Thymus (tissue), 11 donors: Measurements from ENCODE around the gene PES1. TPM values are rescaled to one million over a fixed set of nuclear protein-coding genes. Genes with fewer than 3 reads are reported as not detected.

Experiments used
- DNase-seq, 9 donors: peaks; one replicate each; pipeline ENCODE4 v3.0.0-alpha.2; 2013; ENCODE audit warnings: low spot score in 9 of 9, low read depth in 6 of 9, missing footprints in 1 of 9
- H3K27ac ChIP-seq, 2 donors: one replicate each; pipeline ENCODE4 v1.5.1; 2013; ENCODE audit warnings: control low read depth in 1 of 2, low read depth in 1 of 2, low read length in 1 of 2, mild to moderate bottlenecking in 1 of 2, moderate library complexity in 1 of 2
- H3K27me3 ChIP-seq, 2 donors: one replicate each; pipeline ENCODE4 v1.5.1; 2013; ENCODE audit warnings: low read length in 1 of 2; ENCODE audit not compliant: control insufficient read depth in 2 of 2, insufficient read depth in 1 of 2
- H3K36me3 ChIP-seq, 2 donors: one replicate each; pipeline ENCODE4 v1.5.1; 2013; ENCODE audit warnings: low read length in 1 of 2, mild to moderate bottlenecking in 1 of 2, moderate library complexity in 1 of 2; ENCODE audit not compliant: control insufficient read depth in 2 of 2, insufficient read depth in 2 of 2
- H3K4me1 ChIP-seq, 2 donors: one replicate each; pipeline ENCODE4 v1.5.1; 2013; ENCODE audit warnings: low read length in 2 of 2; ENCODE audit not compliant: control insufficient read depth in 2 of 2, insufficient read depth in 2 of 2
- H3K4me3 ChIP-seq, 2 donors: one replicate each; pipeline ENCODE4 v1.5.1; 2013; ENCODE audit warnings: low read length in 2 of 2, control low read depth in 1 of 2, mild to moderate bottlenecking in 1 of 2
- H3K9me3 ChIP-seq, 2 donors: one replicate each; pipeline ENCODE4 v1.5.1; 2013; ENCODE audit warnings: low read length in 1 of 2, mild to moderate bottlenecking in 1 of 2; ENCODE audit not compliant: control insufficient read depth in 2 of 2, insufficient read depth in 1 of 2
- WGBS: extraction: QIAGEN DNeasy Blood & Tissue Kit; methylation state at CpG from one replicate; pipeline ENCODE4 v1.1.7; 2013; 5-methylcytosine and 5-hydroxymethylcytosine counted together
- polyA plus RNA-seq: library from polyadenylated mRNA; stranded (reverse); fragments of 200-250 nt; gene quantifications from one replicate; pipeline ENCODE4 v1.2.3, GENCODE V29; 2013
- total RNA-seq: library from RNA; stranded (reverse); fragments of 120-200 nt; gene quantifications from one replicate; pipeline ENCODE4 v1.2.4, GENCODE V29; 2013
- donor health status: healthy.

The PES1 gene
- total and polyA plus RNA-seq, 2 donors, result 48.7 to 53.3 TPM

GRCh38 chr22:30605449-30606110, 13.9 kb upstream of the PES1 start:
- H3K4me1 ChIP-seq, result peaks cover 8 to 31% of the 10 kb centered on the region in 2 donors
- H3K4me3 ChIP-seq, result no peak overlapping the region
- peaks cover 0 to 2% of the 10 kb centered on the region in 2 donors for H3K9me3 ChIP-seq
- no peak overlapping the region for H3K27ac ChIP-seq
- WGBS, result 40% methylated on average over 9 of the region's 9 CpGs
- no peaks in the 10 kb centered on the region for H3K36me3 ChIP-seq
- DNase-seq, result peak in 2 of 9 donors; percentile 19 to 42
- peaks cover 0 to 2% of the 10 kb centered on the region in 2 donors for H3K27me3 ChIP-seq

DNA sequence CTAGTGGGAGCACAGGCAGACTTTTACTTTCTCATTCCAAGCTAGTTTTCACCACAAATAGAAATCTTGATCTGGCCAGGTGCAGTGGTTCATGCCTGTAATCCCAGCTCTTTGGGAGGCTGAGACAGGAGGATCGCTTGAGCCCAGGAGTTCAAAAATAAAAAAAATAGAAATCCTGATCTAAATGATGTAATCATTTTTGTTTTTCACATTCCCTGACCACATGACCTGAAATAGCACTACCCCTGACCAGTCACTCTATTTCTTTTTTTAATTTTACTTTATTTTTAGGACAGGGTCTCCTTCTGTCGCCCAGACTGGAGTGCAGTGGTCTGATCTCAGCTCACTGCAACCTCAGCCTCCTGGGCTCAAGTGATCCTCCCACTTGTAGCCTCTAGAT, 13.0 kb upstream of the PES1 start:
- Histone ChIP-seq H3K4me3 (no peak overlapping the region), H3K9me3 (peaks cover 0 to 2% of the 10 kb centered on the region in 2 donors), H3K27me3 (peaks cover 0 to 2% of the 10 kb centered on the region in 2 donors), H3K27ac (no peak overlapping the region), H3K36me3 (no peaks in the 10 kb centered on the region), H3K4me1 (peaks cover 8 to 31% of the 10 kb centered on the region in 2 donors)
- 97% methylated on average over 2 of the region's 2 CpGs for WGBS
- DNase-seq, result no peak

DNA sequence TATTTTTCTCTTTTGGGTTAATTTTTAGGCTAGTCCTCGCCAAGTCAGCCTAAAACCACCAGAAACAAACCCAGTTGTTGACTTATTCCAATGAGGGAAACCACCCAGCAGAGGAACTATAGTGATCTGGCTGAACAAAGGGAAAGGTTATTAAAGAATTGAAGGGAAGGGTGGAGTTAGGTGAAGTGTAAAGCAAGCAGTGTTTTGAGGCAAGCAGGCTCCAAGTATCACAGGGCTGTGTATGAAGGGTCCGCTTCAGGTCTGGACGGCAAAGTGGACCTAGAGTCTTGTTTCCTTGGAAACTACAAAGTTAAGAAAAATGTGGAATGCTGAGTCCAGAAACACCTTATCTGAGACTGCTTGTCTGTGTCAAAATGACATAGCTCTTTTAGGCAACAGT, 12.1 kb upstream of the PES1 start:
- no peaks in the 10 kb centered on the region for H3K36me3 ChIP-seq
- peaks cover 0 to 2% of the 10 kb centered on the region in 2 donors for H3K9me3 ChIP-seq
- no peak overlapping the region for H3K4me3 ChIP-seq
- peaks cover 0 to 2% of the 10 kb centered on the region in 2 donors for H3K27me3 ChIP-seq
- no peak overlapping the region for H3K27ac ChIP-seq
- DNase-seq, result no peak
- 95% methylated on average over 3 of the region's 3 CpGs for WGBS
- peaks cover 8 to 22% of the 10 kb centered on the region in 2 donors for H3K4me1 ChIP-seq

DNA sequence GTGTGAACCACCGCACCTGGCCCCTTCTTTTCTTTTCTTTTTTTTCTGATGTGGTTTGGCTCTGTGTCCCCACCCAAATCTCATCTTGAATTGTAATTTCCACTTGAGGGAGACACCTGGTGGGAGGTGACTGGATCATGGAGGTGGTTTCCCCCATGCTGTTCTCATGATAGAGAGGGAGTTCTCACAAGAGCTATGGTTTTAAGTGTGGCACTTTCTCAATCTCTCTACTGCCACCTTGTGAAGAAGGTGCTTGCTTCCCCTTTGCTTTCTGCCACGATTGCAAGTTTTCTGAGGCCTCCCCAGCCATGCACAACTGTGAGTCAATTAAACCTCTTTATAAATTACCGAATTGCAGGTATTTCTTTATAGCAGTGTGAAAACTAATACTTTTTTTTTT, 10.3 kb upstream of the PES1 start:
- peak in 1 of 9 donors; percentile 43 for DNase-seq
- Histone ChIP-seq H3K9me3 (peaks cover 0 to 2% of the 10 kb centered on the region in 2 donors), H3K27me3 (peaks cover 0 to 2% of the 10 kb centered on the region in 2 donors), H3K4me3 (no peak overlapping the region), H3K36me3 (no peaks in the 10 kb centered on the region), H3K27ac (no peak overlapping the region), H3K4me1 (peaks cover 5 to 11% of the 10 kb centered on the region in 2 donors)
- 70% methylated on average over 3 of the region's 3 CpGs for WGBS

DNA sequence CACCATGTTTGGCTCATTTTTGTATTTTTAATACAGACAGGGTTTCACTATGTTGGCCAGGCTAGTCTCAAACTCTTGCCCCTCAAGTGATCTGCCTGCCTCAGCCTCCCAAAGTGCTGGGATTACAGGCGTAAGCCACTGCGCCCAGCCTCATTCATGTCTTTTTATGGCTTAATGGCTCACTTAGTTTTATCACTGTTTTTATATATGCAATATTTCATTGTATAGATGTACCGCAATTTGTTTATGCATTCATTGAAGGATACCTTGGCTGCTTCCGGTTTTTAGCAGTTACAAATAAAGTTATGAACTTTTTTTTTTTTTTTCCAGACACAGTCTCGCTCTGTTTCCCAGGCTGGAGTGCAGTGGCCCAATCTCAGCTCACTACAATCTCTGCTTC, 9.8 kb upstream of the PES1 start:
- H3K4me3 ChIP-seq, result no peak overlapping the region
- H3K4me1 ChIP-seq, result peaks cover 5 to 7% of the 10 kb centered on the region in 2 donors
- no peak for DNase-seq
- peaks cover 0 to 2% of the 10 kb centered on the region in 2 donors for H3K9me3 ChIP-seq
- peaks cover 0 to 2% of the 10 kb centered on the region in 2 donors for H3K27me3 ChIP-seq
- 96% methylated on average over 5 of the region's 5 CpGs for whole genome bisulfite sequencing
- no peak overlapping the region for H3K27ac ChIP-seq
- H3K36me3 ChIP-seq, result no peaks in the 10 kb centered on the region

DNA sequence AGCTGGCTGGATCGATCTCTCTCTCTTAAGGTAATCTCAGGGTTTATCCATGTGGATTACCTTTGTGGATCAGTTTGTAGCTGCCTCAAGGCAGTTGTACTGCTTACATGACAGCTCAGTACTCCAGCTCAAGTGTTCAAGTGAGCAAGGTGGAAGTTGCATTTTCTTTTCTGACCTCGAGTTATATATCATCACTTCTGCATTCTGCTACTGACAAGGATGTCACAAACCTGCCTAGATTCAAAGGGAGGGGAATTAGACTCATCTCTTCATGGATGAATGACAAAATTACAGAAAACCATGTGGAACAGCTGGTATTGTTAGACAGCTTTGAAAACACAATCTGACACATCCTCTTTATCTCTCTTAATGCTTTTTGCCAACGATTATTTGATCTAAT, 9.2 kb upstream of the PES1 start:
- H3K27me3 ChIP-seq, result peaks cover 0 to 2% of the 10 kb centered on the region in 2 donors
- H3K36me3 ChIP-seq, result no peaks in the 10 kb centered on the region
- no peak overlapping the region for H3K4me3 ChIP-seq
- DNase-seq, result no peak
- peaks cover 0 to 2% of the 10 kb centered on the region in 2 donors for H3K9me3 ChIP-seq
- H3K27ac ChIP-seq, result no peak overlapping the region
- 50% methylated on average over 3 of the region's 3 CpGs for WGBS
- peaks cover under 1 to 2% of the 10 kb centered on the region in 2 donors for H3K4me1 ChIP-seq

DNA sequence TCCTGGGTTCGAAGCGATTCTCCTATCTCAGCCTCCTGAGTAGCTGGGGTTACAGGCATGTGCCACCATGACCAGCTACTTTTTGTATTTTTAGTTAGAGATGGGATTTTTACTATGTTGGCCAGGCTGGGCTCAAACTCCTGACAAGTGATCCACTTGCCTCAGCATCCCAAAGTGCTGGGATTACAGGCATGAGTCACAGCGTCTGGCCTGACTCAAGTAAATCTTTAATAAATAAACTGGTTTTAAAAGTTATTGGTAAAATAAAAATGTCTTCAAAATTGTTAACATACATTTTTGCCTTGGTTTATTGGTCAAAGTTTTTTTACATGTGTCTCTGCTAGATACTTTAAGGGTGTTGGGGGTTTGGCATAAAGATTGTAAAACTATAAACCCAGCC, 7.3 kb upstream of the PES1 start:
- no peaks in the 10 kb centered on the region for H3K4me1 ChIP-seq
- H3K4me3 ChIP-seq, result no peak overlapping the region
- H3K36me3 ChIP-seq, result no peaks in the 10 kb centered on the region
- peaks cover 0 to 8% of the 10 kb centered on the region in 2 donors for H3K27me3 ChIP-seq
- H3K9me3 ChIP-seq, result peaks cover 0 to 2% of the 10 kb centered on the region in 2 donors
- H3K27ac ChIP-seq, result no peak overlapping the region
- 98% methylated on average over 3 of the region's 3 CpGs for WGBS
- DNase-seq, result no peak

- H3K27ac ChIP-seq, result no peak overlapping the region
- 96% methylated on average over 29 of the region's 29 CpGs for WGBS
- H3K4me3 ChIP-seq, result no peak overlapping the region
- H3K27me3 ChIP-seq, result peaks cover 0 to 14% of the 10 kb centered on the region in 2 donors
- peaks cover 0 to 2% of the 10 kb centered on the region in 2 donors for H3K9me3 ChIP-seq
- no peaks in the 10 kb centered on the region for H3K36me3 ChIP-seq
- DNase-seq, result no peak
- H3K4me1 ChIP-seq, result peaks cover 0 to 3% of the 10 kb centered on the region in 2 donors
These were observed 5.2 kb upstream of the PES1 start for GRCh38 chr22:30596886-30597285.

GRCh38 chr22:30596199-30596598, 4.5 kb upstream of the PES1 start:
- no peaks in the 10 kb centered on the region for H3K36me3 ChIP-seq
- H3K4me3 ChIP-seq, result no peak overlapping the region
- WGBS, result 81% methylated on average over 2 of the region's 2 CpGs
- H3K4me1 ChIP-seq, result peaks cover 2 to 4% of the 10 kb centered on the region in 2 donors
- no peak overlapping the region for H3K27ac ChIP-seq
- no peaks in the 10 kb centered on the region for H3K9me3 ChIP-seq
- DNase-seq, result no peak
- peaks cover 0 to 14% of the 10 kb centered on the region in 2 donors for H3K27me3 ChIP-seq
